Caco-2 (cell line): ENCODE results near the gene MRAS. TPM values are rescaled to one million over a fixed set of nuclear protein-coding genes. Genes with fewer than 3 reads are reported as not detected.

Experiments used
- BruUV-seq: library from RNA; stranded (reverse); fragments of 400-500 nt; replicated peaks from 2 replicates; lab custom pipeline; 2021; lab: Mats Ljungman, UMichigan
- CTCF ChIA-PET: fragments of 300-600 bp; sonication (Branson Sonifier 250); formaldehyde crosslinking; loops from one replicate; lab custom pipeline; 2022; ENCODE audit warnings: antibody characterized with exemption; lab: Charles Lee
- POLR2A ChIA-PET: fragments of 300-600 bp; sonication (Branson Sonifier 250); formaldehyde crosslinking; loops from one replicate; lab custom pipeline; 2022; ENCODE audit warnings: antibody characterized with exemption; lab: Charles Lee
- DNase-seq, 2 experiments: peaks; one replicate each; pipeline versions ENCODE4 v3.0.0 to v3.0.0-alpha.2; 2020 to 2022
- H3K27me3 ChIP-seq: replicated peaks from 2 replicates; pipeline ENCODE4 v1.6.0; 2011; ENCODE audit warnings: low read length; ENCODE audit not compliant: control insufficient read depth, insufficient read depth
- H3K36me3 ChIP-seq: 2 replicates; pipeline ENCODE4 v1.5.1; 2011; ENCODE audit warnings: low read length; ENCODE audit not compliant: control insufficient read depth, insufficient read depth
- H3K4me1 ChIP-seq: fragments of 250-450 bp; sonication (Bioruptor Pico); 2 replicates; pipeline ENCODE4 v1.5.1; 2020; ENCODE audit warnings: mild to moderate bottlenecking
- H3K4me3 ChIP-seq: 2 replicates; pipeline ENCODE4 v1.5.1; 2011; ENCODE audit warnings: low read depth, mild to moderate bottlenecking, control low read depth, low read length
- H3K9me3 ChIP-seq: fragments of 250-450 bp; sonication (Bioruptor Pico); 2 replicates; pipeline ENCODE4 v1.5.1; 2020; ENCODE audit warnings: mild to moderate bottlenecking, moderate library complexity
- H3K27ac Mint-ChIP-seq: one replicate; pipeline ENCODE4 v1.8.0; 2022; ENCODE audit warnings: mixed read lengths; ENCODE audit not compliant: unreplicated experiment
- H3K27me3 Mint-ChIP-seq: one replicate; pipeline ENCODE4 v1.8.0; 2022; ENCODE audit warnings: mixed read lengths; ENCODE audit not compliant: insufficient read depth, unreplicated experiment
- H3K36me3 Mint-ChIP-seq: one replicate; pipeline ENCODE4 v1.8.0; 2022; ENCODE audit warnings: mild to moderate bottlenecking, mixed read lengths; ENCODE audit not compliant: insufficient read depth, unreplicated experiment
- H3K4me1 Mint-ChIP-seq: one replicate; pipeline ENCODE4 v1.8.0; 2022; ENCODE audit warnings: low read depth, mixed read lengths; ENCODE audit not compliant: unreplicated experiment
- H3K4me3 Mint-ChIP-seq: one replicate; pipeline ENCODE4 v1.8.0; 2022; ENCODE audit warnings: mild to moderate bottlenecking, moderate library complexity, mixed read lengths; ENCODE audit not compliant: unreplicated experiment
- H3K9me3 Mint-ChIP-seq: one replicate; pipeline ENCODE4 v1.8.0; 2022; ENCODE audit warnings: mixed read lengths; ENCODE audit not compliant: unreplicated experiment
- CTCF ChIP-seq, 2 experiments: fragments of 200-600 bp in 1 of 2; IDR thresholded peaks; 1 replicate in 1 of 2; 2 replicates in 1 of 2; pipeline versions ENCODE4 v1.5.1 to v1.8.0; 2011 to 2022; ENCODE audit warnings: antibody characterized with exemption in 1 of 2, control low read depth in 1 of 2, inconsistent platforms in 1 of 2, low read depth in 1 of 2, low read length in 1 of 2, mild to moderate bottlenecking in 1 of 2, moderate library complexity in 1 of 2; ENCODE audit not compliant: insufficient read depth in 1 of 2, severe bottlenecking in 1 of 2, unreplicated experiment in 1 of 2
- intact Hi-C: fragments of 100-400 bp; cut with micrococcal nuclease; formaldehyde crosslinking; loops from one replicate; pipeline ENCODE4 v1.10.0; 2022; ENCODE audit not compliant: unreplicated experiment
- total RNA-seq: library from RNA; stranded (reverse); gene quantifications from 2 replicates; pipeline ENCODE4 v1.2.3, GENCODE V29; 2022

The MRAS gene
- total RNA-seq, 1 experiment from 2014 or later, result 11.4 TPM

GRCh38 chr3:138396752-138397410, 48.5 kb downstream of the MRAS start:
- no peak for DNase-seq
- H3K27ac Mint-ChIP-seq, result peak overlapping the region; percentile 31
- intact Hi-C loops, result no loop called here
- no peak for TF ChIP-seq CTCF (IDR thresholded peaks at IDR 0.05; ENCODE audit: insufficient read depth in 1 of 2, low read depth in 1 of 2, low read length in 1 of 2, severe bottlenecking in 1 of 2, unreplicated experiment in 1 of 2)
- H3K9me3 Mint-ChIP-seq, result no peaks in the 10 kb centered on the region
- peaks cover 32% of the 10 kb centered on the region for H3K4me1 Mint-ChIP-seq
- Histone ChIP-seq H3K27me3 (no peaks in the 10 kb centered on the region), H3K4me3 (no peak overlapping the region), H3K9me3 (no peaks in the 10 kb centered on the region), H3K36me3 (no peaks in the 10 kb centered on the region), H3K4me1 (peaks cover 30% of the 10 kb centered on the region)
- no peaks in the 10 kb centered on the region for H3K27me3 Mint-ChIP-seq
- CTCF ChIA-PET, result interaction anchor here (0.6 kb wide), 1 partner anchor 54 kb away, joined by 3 read pairs; no protein-coding TSS in a partner anchor
- BruUV-seq, result no TSS peak
- H3K36me3 Mint-ChIP-seq, result no peaks in the 10 kb centered on the region
- no peak overlapping the region for H3K4me3 Mint-ChIP-seq
- POLR2A ChIA-PET, result no interaction called here

GRCh38 chr3:138397983-138398382, 49.6 kb downstream of the MRAS start:
- POLR2A ChIA-PET, result no interaction called here
- no peaks in the 10 kb centered on the region for H3K36me3 Mint-ChIP-seq
- no peaks in the 10 kb centered on the region for H3K27me3 Mint-ChIP-seq
- no peaks in the 10 kb centered on the region for H3K27me3 ChIP-seq
- H3K4me3 Mint-ChIP-seq, result no peak overlapping the region
- no peak overlapping the region for H3K27ac Mint-ChIP-seq
- no TSS peak for BruUV-seq
- peaks cover 32% of the 10 kb centered on the region for H3K4me1 Mint-ChIP-seq
- H3K9me3 Mint-ChIP-seq, result no peaks in the 10 kb centered on the region
- peaks cover 30% of the 10 kb centered on the region for H3K4me1 ChIP-seq
- no peak overlapping the region for H3K4me3 ChIP-seq
- intact Hi-C loops, result loop anchor here (2.0 kb wide), 4 partner anchors 19 to 63 kb away; partner anchors contain the start of genes ESYT3 and MRAS
- TF ChIP-seq CTCF (IDR thresholded peaks at IDR 0.05; ENCODE audit: insufficient read depth in 1 of 2, low read depth in 1 of 2, low read length in 1 of 2, severe bottlenecking in 1 of 2, unreplicated experiment in 1 of 2), result no peak
- H3K36me3 ChIP-seq, result no peaks in the 10 kb centered on the region
- no peak for DNase-seq
- CTCF ChIA-PET, result no interaction called here
- no peaks in the 10 kb centered on the region for H3K9me3 ChIP-seq

DNA sequence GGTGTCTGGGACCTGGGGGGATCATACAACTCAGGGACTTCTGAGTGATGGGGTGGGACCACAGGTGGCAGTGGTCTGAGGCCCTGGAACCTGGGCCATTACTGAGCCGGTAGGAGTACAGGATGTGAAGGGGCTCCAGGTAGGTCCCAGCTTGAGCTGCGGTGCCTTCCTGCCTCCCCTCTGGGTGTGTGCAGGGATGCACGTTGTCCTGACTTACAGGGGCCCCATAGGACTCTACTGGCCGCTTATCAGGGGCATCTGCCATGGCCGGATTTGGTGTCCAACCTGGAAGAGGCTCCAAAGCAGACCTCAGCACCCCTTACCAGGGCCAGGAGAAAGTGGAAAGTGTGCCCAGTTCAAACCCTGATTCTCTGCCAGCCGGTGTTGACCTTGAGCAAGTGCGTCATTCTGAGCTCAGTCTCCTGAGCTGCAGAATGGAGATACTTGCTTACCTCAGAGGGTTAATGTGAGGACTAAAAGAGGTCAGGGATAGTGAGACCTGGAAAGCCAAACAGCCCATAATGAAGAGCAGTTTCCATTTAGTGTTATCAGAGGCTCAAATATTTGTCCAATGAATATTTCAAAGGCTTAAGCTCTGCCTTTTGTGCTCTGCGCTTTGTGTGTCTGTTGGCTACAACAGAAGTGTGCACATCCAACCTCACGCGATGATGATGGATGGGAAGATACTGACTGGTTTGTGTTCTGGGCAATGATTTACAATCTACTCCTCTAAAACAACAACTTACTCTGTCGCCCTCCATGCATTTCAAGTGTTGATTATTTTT, 50.6 kb downstream of the MRAS start:
- H3K36me3 Mint-ChIP-seq, result no peaks in the 10 kb centered on the region
- no peaks in the 10 kb centered on the region for H3K9me3 Mint-ChIP-seq
- Histone ChIP-seq H3K9me3 (no peaks in the 10 kb centered on the region), H3K4me1 (peaks cover 30% of the 10 kb centered on the region), H3K4me3 (no peak overlapping the region), H3K36me3 (no peaks in the 10 kb centered on the region), H3K27me3 (no peaks in the 10 kb centered on the region)
- ChIA-PET POLR2A (interaction anchor here (1.0 kb wide), 1 partner anchor 10 kb away, joined by 4 read pairs; no protein-coding TSS in a partner anchor), CTCF (interaction anchor here (0.8 to 1.9 kb wide), 5 partner anchors 19 to 80 kb away, joined by 4 to 10 read pairs (median 7); partner anchors contain the start of genes ESYT3 and MRAS)
- H3K27me3 Mint-ChIP-seq, result no peaks in the 10 kb centered on the region
- peak overlapping the region; percentile 63 for H3K4me3 Mint-ChIP-seq
- intact Hi-C loops, result loop anchor here (2.0 kb wide), 4 partner anchors 18 to 64 kb away; partner anchors contain the start of genes ESYT3 and MRAS
- peak overlapping the region; percentile 71 for H3K27ac Mint-ChIP-seq
- H3K4me1 Mint-ChIP-seq, result peaks cover 32% of the 10 kb centered on the region
- TF ChIP-seq CTCF (IDR thresholded peaks at IDR 0.05; ENCODE audit: insufficient read depth in 1 of 2, low read depth in 1 of 2, low read length in 1 of 2, severe bottlenecking in 1 of 2, unreplicated experiment in 1 of 2), result no peak
- peak; percentile 81 to 83 for DNase-seq
- no TSS peak for BruUV-seq
